GM19351 (cell line): ENCODE data around the gene MTRF1L.
"Not testable (repeated sequence)": the region's sequence is repeated elsewhere in the genome, so short reads cannot be mapped to it uniquely, and the experiment has no call there.

Source experiments
- ATAC-seq: cut with Tn5 transposase; IDR thresholded peaks from one replicate; pipeline ENCODE4 v1.9.1; 2021; ENCODE audit warnings: mild to moderate bottlenecking, moderate library complexity; ENCODE audit not compliant: unreplicated experiment

The MTRF1L gene

DNA sequence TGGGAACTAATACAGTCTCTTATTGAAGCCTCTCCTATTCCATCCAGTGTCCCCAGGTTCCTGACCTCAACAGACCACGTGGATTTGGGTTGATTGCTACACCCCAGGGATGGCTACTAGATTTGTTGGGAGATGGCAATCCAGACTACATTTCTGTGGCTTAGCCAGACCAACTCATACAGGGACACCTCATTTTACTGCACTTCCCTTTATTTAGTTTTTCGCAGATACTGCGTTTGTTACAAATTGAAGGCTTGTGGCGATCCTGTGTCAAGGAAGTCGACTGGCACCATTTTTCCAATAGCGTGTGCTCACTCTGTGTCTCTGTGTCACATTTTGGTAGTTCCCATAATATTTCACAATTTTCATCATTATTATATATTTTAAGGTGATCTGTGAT lies 10.3 kb upstream of the MTRF1L start:
- ATAC-seq: no peak

DNA sequence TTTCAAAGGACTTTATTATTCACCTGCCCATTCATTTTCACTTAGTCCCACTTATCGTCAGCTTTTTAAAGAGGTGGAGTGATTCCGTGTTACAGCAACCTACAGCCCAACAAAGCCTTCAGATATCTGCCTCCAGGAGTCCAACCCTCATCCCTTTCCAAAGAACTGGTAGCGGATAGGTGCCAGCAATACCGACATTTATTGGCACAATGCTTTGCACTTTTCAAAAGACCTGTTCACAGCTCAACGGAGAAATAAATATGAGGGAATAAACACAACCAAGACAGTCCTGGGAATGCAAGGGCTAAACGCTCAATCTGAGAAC lies 819 bp upstream of the MTRF1L start:
- peak; percentile 7 for ATAC-seq

DNA sequence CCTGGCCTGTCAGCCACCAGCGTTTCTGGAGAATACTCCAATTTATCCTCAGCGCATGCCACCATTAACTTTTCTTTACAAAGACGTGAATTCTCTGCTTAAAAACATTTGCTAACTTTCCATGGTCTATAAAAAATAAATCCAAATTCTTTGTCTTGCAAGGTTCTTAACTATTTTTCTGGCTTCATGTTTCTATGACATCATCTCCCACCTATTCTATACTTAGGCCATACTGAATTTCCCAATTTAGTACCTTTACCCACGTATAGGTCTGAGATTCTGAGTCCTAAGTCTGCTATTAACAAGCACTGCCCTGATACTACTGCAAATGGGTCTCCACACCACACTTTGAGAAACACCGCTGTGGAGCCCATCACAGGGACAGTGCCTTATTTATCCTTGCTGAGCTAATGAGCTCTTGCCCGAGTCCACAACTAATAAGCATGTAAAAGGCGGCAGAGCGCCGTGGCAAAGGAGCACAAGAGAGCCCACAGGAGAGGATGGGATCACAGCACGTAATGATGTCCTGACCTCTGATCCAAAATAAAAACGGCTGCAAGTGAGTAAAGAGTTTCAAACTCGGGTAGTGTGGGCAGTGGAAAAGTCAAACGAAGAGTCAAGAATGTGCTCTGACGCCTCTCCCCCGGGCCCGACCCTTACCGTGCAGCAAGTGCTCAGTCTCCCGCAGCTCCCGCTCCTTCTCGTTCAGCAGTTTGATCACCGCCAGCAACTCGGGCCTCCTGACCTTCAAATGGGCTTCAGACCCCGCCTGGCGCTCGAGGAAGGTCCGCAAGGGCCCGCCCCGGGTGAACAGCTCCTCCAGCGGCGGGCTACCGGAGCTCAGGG lies 519 bp downstream of the MTRF1L start:
- peak; percentile 27 for ATAC-seq

DNA sequence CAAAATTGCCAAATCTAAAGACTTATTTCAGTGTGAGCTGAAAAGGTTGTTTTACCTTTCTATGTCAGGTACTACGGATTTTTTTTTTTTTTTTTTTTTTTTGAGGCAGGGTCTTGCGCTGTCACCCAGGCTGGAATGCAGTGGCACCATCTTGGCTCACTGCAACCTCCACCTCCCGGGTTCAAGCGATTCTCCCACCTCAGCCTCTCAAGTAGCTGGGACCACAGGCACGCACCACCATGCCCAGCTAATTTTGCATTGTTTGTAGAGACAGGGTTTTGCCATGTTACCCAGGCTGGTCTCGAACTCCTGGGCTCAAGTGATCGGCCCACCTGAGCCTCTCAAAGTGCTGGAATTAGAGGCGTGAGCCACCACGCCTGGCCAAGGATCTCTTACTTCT lies 1.7 kb downstream of the MTRF1L start:
- ATAC-seq: not testable (repeated sequence)

DNA sequence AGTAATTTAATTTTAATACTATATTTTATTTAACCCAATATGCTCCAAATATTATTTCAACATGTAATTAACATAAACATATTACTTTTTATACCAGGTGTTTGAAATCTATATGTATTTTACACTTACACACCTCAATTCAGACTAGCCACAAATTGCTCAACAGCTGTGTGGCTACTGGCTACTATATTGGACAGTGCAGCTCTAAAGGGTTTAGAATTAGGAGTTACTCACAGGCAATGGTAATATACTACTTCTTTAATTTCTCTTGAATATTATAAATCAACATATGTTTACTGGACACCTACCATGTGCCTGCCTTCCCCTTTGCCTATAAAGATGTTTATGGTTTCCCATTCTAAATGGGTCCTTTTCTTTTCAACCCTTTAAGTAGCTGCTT lies 2.3 kb downstream of the MTRF1L start:
- ATAC-seq: no peak

DNA sequence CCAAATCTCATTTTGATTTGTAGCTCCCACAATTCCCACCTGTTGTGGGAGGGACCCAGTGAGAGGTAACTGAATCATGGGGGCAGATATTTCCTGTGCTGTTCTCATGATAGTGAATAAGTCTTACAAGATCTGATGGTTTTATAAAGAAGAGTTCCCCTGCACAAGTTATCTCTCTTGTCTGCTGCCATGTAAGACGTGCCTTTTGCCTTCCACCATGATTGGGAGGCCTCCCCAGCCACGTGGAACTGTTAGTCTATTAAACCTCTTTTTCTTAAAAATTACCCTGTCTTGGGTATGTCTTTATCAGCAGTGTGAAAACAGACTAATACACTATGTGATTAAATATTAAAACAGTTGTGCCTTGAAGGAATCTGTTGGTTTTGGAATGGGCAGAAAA lies 3.0 kb downstream of the MTRF1L start:
- not testable (repeated sequence) for ATAC-seq

DNA sequence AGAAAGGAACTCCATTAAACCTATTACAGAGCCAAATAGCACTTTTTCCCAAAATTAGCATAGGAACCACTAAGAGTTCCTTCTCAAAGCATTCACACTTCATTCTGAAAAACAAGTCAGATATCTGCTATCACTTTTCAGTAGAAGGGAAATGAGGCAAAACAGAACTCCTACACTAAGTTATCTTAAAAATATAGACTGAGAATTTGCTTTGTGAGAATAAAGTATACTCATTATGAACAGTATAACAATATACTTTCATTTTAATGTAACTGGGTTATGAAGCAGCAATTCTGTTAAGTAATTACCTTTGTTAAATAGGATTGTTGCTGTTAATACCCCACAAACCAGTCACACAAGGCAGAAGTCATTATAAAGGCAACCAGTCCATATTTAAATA lies 8.7 kb downstream of the MTRF1L start:
- ATAC-seq: no peak

DNA sequence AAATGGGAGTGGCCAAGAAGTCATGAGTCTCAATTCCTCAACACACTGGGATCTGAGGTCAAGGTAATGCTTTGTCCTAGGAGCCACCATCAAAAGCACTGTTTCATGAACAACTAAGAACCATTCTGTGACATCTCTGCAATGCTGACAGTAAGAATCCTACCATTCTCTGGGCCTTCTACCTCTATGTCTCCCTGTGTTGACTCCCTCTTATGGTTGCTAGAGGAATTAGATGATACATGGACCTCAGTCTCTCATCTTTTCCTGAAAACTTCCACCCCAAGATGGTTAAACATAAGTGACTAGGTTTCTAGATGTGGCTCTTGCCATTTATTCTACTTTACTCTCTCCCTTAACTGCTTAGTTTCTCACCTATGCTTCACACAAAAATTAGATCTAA lies 9.1 kb downstream of the MTRF1L start:
- ATAC-seq: no peak

DNA sequence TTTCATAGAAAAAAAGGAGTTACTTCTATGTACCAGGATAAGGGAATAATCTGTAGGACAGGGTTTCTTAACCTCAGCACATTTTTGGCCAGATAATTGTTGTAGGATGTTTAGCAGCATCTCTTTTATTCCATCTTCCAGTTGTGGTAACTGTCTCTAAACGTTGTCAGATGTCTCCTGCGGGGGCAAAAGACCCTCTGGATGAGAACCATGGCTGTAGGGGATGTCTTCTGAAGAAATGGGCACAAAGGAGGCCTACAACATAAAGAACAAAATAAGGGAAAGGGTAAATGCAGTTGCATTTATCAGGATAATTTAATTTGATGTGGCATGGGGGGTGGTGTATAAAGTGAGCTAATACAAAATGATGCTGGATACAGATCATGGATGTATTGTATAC lies 15.5 kb downstream of the MTRF1L start:
- no peak for ATAC-seq

DNA sequence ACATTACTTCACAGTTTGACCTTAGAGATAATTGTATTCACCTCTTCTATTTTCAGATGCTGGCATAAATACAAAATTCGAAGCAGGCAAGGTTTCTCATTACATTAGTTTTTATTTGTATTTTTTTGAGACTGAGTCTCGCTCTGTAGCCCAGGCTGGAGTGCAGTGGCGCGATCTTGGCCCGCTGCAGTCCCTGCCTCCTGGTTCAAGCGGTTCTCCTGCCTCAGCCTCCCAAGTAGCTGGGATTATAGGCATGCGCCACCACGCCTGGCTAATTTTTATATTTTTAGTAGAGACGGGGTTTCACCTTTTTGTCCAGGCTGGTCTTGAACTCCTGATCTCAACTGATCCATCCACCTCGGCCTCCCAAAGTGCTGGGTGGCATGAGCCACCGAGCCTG lies 17.2 kb downstream of the MTRF1L start:
- not testable (repeated sequence) for ATAC-seq

DNA sequence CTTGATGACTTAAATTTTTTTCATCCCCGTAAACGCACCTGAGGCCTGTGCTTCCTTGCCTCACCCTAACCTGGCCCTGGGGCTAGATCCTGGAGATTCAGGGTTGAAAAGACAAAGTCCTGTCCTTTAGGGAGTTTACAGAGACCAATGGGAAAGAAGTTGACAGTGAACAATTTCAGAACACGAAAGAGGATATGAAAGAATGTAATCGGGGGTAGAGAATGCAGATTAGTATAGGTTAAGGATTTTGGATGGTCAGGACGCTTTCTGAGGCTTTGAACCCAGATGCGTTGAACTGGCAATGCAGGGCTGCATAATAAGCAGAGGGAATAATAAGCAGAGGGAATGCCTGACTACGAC lies 18.0 kb downstream of the MTRF1L start:
- ATAC-seq: peak; percentile 26

DNA sequence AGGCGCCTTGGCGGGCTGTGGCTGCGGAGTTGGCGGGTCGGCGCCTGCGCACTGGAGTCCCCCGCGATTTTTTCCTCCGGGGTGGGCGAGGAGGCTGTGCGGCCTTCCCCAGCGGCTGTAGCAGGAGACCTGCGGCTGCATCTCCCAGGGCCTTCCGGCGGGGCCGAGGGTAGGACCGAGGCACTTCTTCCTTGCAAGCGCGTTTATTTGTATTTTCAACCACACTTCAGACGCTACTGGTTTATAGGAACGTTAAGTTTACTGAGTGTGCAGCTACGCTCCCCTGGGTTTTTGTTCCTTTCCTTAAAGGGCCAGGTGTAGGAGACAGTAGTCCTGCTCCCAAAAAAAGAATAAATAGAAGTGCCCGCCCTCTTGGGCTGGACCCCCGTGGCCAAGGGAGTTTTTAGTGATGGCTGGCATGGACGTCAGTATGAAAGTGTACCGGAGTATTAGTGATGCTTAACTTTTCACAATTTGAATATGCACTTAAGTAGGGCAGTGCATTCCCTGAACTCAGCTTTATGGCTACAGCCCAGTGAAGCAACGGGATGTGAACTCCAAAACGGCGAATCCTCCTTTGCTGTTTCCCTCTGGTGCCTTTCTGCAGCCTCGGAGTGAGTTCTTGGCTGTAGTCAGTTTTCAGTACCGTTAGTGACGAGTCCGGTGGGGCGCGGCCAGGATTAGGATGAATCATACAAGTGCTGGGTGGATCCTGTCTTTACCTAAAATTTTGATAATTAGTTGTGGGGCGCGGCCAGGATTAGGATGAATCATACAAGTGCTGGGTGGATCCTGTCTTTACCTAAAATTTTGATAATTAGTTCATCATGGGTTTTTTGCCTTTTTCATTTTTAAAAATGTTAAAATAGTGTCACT lies 18.6 kb downstream of the MTRF1L start:
- ATAC-seq: peak; percentile 26

DNA sequence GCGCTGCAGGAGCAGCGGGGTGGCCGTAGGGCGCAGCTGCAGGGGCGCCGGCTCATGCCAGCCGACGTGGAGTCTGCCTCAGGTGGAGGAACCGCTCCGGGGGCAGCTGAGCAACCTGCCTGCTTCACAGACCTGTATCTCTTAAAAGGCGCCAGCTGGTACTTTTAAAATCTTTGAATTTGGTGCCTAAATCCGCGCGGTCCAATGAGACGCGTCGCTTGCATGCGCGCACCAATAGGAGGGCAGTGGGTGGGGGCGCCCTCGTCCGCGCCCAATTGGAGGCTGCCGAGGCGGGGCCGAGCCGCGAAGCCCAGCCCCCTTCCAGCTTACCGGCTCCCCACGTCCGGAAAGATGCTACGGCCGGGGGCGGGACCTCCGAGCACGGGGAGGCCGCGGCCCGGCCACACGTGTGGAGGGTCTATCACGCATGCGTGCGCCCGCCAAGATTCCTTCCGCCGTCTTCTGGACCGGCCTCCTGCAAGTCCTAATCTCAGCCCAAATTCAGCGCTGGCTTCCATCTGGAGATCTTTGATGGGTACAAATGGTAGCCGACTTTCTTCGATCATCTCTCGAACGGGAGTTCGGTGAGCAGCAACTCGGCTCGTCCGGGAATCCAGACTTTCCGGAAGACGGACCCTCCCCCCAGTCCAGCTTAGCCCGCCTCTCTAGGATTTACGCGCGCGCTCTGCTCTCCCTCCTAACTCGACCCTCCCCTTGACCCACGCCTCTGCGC lies 19.4 kb downstream of the MTRF1L start, which contains the start of gene FBXO5:
Gene FBXO5, minus strand, starts transcription at position 138 of the 733 bp plus-strand sequence. Its CDS starts 82 bp downstream, at position 56.
- peak; percentile 74 for ATAC-seq

DNA sequence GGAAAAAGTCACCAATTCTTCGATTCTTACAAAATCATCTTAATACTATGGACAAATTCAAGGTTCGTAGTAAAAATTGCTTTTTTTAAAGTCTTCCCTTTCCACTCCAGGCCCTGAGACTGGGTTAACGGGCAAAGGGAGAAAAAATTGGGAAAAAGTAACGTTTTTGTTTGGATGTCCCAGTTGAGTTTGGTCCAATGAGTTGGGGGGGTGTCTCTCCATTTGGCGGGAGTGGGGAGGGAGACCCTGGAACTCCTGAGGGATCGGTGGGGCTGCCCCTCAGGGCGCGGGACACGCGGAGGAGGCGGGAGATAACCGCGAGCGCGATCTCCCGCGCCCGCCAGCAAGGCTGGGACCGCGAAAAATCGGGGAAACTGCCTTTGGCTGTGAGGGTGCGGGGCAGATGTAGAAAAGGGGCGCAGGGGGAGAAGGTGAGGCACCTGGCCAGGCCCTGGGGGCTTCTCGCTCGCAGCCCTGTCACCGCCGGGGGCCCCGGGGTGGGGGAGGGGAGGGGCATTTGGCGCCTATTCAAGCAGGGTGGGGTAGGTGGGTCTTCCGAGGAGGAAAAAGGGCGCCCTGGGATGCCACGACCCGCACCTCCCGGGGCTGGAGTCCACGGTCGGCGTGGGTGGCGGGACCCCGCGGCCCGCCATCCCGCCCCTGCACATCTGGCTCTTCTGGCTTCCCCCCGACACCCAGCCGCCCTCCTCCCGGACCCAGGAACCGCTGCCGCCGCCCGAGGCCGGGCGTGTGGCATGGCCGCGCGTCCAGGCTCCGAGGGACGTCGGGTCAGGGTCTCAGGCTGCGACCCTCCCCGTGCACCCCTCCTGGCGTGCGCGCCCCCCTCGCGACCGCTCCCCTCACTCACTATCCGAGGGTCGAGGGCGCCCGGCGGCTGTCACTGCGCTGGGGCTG lies 20.3 kb downstream of the MTRF1L start:
- ATAC-seq: no peak

DNA sequence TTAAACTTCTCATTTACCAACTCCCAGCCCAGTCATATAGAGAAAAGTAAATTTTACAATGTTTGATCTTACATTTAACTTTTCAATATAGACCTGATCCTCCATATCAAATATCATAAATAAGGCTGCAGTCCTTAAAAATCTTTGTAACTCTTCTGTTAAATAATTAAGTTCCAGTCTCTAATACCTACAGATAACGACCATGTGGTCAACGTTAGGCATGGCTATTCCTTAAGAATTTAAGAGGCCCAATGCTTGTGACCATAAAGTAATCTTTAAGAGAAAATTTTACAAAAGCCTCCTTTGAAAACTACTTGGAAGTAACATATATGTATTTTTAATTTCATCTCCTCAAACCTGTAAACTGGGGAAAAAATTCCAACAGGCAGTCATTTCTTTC lies 21.3 kb downstream of the MTRF1L start:
- no peak for ATAC-seq

DNA sequence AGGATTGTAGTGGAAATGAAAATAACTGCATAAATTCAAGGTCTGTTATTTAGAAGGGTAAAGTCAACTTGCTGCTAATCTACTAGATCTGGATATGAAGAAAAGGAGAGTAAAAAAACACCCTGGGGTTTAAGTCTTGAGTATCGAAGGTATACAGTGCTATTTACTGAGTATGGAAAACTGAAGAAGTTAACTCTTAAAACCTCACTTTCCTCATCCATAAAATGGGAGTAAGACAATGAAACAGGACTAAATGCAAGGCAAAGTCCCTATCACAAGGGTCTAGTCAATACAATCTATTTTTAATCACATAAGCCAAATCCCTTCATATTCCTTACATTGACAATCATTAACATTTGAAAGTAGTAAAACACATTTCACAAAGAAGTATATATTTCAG lies 21.9 kb downstream of the MTRF1L start:
- no peak for ATAC-seq

DNA sequence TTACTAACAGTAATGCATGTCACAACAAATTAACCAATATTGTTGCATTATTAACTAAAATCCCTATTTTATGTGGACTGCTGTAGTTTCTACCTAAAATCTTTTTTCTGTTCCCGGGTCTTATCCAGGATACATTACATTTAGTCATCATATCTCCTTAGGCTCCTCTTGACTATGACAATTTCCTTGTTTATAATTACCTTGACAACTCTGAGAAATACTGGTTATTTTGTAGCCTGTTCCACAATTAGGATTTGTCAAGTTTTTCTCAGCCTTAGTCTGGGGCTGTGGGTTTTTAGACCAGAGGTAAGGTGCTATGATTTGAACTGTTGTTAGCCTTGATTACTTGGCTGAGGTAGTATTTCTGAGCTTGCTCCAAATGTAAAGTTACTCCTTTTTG lies 23.4 kb downstream of the MTRF1L start:
- no peak for ATAC-seq

DNA sequence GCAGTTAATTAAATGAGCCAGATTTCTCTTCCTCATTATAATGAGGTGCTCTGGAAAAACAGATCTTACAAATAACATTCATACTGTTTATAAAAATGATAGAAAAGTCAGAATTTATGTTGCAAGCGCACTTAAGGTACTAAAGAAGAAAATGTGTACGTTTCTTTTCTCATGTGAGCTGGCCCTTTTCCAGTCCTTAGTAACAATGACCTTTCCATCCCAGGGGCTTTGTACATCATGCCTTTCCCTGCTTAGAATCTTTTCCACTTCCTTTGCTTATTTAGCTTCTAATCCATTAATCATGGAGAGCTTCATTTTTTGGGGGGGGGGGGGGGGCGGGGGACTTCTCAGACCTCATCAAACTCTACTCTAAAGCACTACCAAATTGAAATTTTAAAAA lies 24.5 kb downstream of the MTRF1L start:
- no peak for ATAC-seq

DNA sequence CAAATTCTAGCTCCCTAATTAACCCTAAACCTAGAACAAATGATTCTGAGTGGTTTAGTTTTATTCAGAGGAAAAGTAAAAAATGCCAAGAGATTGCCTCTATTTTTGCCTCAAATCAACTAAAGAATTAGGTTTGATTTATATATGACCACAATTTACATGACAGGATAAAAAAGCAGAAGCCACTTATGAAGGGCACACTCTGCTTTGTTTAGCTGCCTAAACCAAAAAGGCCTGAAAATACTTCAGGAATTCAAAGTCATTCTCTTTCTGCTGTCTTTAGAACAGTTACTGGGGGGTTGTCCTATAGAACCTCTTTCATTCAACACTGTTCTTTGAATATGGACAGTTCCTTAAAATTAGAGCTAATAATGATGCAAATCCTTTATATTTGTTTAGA lies 25.0 kb downstream of the MTRF1L start:
- no peak for ATAC-seq

DNA sequence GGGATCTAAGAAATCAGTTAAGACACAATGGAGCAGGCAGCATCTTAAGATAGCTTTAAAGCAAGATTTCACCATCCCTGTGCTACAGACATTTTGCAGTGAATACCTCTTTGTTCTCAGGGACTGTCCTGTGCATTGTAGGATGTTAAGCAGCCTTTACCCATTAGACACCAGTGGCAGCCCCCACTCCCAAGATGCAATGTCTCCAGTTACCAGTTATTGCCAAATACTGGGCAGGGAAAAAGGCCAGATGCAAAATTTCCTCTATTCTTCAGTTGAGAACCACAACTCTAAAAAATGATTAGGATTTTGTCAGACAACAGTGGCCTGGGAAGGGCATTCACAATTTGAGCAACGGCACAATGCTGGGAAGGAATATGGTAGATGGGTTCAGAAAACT lies 25.8 kb downstream of the MTRF1L start:
- no peak for ATAC-seq
